ENCODE data around the gene PSMD1.
A peak's percentile ranks its signal among the peaks of the same experiment; 100 is the strongest.

PSMD1 gene

DNA sequence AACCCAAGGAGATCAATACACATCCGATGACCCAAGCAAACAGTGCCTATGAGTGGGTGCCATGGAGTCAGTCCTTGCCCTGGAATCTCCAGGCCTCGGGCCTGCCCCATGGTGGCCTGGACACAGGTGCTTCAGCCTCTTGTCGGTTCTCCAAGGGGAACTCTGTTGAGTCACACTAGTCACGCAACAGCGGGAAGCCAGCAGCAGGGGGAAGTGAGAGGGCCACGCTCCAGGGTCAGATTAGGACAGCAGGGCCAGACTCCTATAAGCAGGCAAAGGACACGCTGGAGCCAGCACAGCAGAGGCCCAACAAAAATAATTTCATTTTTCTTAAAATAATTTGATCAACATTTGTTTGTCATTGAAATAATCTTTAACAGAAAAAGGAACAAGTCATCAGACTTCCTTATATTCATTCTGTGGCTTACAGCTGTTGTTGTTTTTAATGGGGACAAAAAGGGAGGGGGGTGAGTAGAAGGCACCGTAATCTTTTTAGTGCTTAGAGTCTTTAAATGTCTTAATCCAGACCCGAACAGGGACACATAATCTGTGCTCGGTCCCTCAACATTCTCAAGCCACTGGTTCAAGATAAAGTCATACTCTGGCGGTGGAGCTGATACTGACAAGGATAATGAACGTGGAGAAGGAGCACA lies 125.3 kb downstream of the PSMD1 start:
- peak overlapping the region; percentile 69 to 76 for H3K27ac ChIP-seq
- no peak overlapping the region for H3K4me3 ChIP-seq
- H3K9me3 ChIP-seq, result no peaks in the 10 kb centered on the region
- H3K27me3 ChIP-seq, result no peaks in the 10 kb centered on the region
- peaks cover 0 to 64% (median 31%) of the 10 kb centered on the region in 4 donors for H3K4me1 ChIP-seq
- TF ChIP-seq, protein P1, sequence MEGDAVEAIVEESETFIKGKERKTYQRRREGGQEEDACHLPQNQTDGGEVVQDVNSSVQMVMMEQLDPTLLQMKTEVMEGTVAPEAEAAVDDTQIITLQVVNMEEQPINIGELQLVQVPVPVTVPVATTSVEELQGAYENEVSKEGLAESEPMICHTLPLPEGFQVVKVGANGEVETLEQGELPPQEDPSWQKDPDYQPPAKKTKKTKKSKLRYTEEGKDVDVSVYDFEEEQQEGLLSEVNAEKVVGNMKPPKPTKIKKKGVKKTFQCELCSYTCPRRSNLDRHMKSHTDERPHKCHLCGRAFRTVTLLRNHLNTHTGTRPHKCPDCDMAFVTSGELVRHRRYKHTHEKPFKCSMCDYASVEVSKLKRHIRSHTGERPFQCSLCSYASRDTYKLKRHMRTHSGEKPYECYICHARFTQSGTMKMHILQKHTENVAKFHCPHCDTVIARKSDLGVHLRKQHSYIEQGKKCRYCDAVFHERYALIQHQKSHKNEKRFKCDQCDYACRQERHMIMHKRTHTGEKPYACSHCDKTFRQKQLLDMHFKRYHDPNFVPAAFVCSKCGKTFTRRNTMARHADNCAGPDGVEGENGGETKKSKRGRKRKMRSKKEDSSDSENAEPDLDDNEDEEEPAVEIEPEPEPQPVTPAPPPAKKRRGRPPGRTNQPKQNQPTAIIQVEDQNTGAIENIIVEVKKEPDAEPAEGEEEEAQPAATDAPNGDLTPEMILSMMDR (IDR thresholded peaks at IDR 0.05), result peak in 1 of 2 experiments; percentile 22
- DNase-seq, result peak; percentile 88 to 92
- intact Hi-C loops (cut with DNase I; ENCODE audit: low total_unique reads), result no loop called here
- H3K36me3 ChIP-seq, result no peaks in the 10 kb centered on the region

DNA sequence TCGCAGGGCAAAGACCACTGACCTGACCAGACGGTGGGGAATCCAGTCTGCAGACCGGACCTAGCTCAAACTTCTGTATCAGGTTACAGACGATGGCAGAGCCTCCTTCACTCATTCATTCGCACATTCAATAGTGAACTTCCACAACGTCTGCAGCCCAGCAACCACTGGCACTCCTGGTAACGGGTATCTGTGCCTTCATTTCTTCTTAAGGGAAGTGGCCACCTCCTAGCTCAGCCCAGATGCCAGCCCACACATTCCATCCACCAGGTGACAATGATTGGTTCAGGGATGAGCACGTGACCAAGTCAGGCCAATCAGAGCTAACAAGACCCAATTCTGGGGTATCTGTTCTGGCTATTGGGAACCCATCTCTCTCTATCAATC lies 125.8 kb downstream of the PSMD1 start:
- peaks cover 0 to 69% (median 34%) of the 10 kb centered on the region in 4 donors for H3K4me1 ChIP-seq
- H3K4me3 ChIP-seq, result no peak overlapping the region
- intact Hi-C loops (cut with DNase I; ENCODE audit: low total_unique reads), result no loop called here
- no peaks in the 10 kb centered on the region for H3K27me3 ChIP-seq
- H3K9me3 ChIP-seq, result no peaks in the 10 kb centered on the region
- TF ChIP-seq, protein P1 (IDR thresholded peaks at IDR 0.05), result no peak
- peak overlapping the region; percentile 69 to 76 for H3K27ac ChIP-seq
- no peak for DNase-seq
- no peaks in the 10 kb centered on the region for H3K36me3 ChIP-seq

DNA sequence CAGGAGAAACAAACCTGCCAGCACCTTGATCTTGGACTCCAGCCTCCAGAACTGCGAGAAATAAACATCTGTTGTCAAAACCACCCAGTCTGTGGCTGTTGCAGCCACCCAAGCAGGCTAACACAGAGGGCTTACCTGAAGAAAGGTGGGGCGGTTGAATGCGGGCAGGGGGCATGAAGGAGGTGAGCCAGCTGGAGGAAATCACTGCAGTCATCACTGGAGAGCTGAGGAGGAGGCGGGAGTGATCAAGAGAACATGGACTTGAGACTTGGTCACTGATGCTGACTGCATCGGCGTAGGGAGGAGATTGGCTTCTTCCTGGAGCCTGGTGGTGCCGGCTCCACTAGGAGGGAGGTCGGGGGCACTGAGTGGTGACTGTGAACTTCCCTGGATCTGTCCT lies 127.2 kb downstream of the PSMD1 start:
- intact Hi-C loops (cut with DNase I; ENCODE audit: low total_unique reads), result no loop called here
- peak overlapping the region; percentile 26 to 98 for H3K27ac ChIP-seq

DNA sequence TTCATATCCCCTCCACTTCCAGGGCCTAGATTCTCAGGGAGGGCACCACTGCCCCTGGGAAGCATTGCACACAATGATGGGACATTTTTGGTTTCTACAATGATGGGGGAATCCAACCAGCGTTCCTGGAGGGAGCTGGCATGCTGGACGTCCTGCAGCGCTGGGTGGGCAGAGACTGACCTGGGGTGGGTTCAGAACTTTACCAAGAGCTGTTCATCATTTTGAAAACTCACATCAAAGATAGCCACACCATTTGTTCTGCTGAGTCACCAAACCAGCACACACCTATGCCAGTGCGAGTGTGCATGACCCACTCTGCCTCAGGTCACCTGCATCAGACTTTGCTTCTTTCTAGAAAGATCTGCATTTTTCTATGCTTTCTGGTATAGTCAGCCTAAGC lies 127.7 kb downstream of the PSMD1 start:
- Histone ChIP-seq H3K4me3 (no peak overlapping the region), H3K27ac (peak overlapping the region; percentile 26 to 98), H3K9me3 (no peaks in the 10 kb centered on the region), H3K27me3 (no peaks in the 10 kb centered on the region), H3K36me3 (no peaks in the 10 kb centered on the region), H3K4me1 (peaks cover 0 to 87% (median 50%) of the 10 kb centered on the region in 4 donors)
- intact Hi-C loops (cut with DNase I; ENCODE audit: low total_unique reads), result no loop called here
- no peak for DNase-seq
- TF ChIP-seq, protein P1 (IDR thresholded peaks at IDR 0.05), result no peak

More for the DNA sequence above, 127.2 kb downstream of the PSMD1 start:
- no peaks in the 10 kb centered on the region for H3K9me3 ChIP-seq
- no peak overlapping the region for H3K4me3 ChIP-seq
- H3K27me3 ChIP-seq, result no peaks in the 10 kb centered on the region
- no peaks in the 10 kb centered on the region for H3K36me3 ChIP-seq
- H3K4me1 ChIP-seq, result peaks cover 0 to 82% (median 46%) of the 10 kb centered on the region in 4 donors
- TF ChIP-seq, protein P1 (IDR thresholded peaks at IDR 0.05), result no peak
- no peak for DNase-seq

DNA sequence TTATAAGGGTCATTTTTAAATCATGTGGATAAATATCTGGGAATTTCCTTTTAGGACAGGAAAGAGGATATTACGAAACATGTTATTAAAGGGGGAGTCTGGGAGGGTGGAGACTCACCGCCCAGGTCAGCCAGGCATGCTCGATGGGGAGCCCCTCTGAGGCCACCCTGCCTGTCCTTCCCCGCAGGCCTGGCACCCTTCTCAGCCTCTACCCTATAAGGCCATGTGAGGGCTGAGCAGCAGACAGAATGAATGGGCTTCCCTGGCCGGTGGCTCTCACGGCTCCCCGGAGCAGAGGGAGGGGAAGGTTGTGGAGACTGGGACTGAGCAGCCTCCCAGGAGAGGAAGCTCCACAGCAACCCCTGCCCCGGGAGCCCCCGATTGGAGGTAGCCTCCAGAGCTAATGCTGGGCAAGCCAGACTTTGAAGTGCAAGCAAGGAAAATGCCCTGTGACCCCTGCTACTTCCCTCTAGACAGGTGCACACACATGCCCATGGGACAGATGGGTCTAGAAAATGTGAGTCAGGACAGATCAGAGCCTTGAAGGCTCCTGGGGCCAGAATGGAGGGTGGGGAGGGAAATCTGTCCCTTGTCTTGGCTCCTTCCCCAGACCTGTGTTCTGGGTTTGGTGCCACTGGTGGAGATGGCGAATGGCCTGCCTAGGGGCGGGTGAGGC lies 128.5 kb downstream of the PSMD1 start:
- intact Hi-C loops (cut with DNase I; ENCODE audit: low total_unique reads), result no loop called here
- peaks cover 0 to 94% (median 56%) of the 10 kb centered on the region in 4 donors for H3K4me1 ChIP-seq

More for the DNA sequence above, 128.5 kb downstream of the PSMD1 start:
- no peaks in the 10 kb centered on the region for H3K27me3 ChIP-seq
- H3K27ac ChIP-seq, result peak overlapping the region; percentile 98 to 99
- H3K4me3 ChIP-seq, result no peak overlapping the region
- peak; percentile 43 to 78 for DNase-seq
- TF ChIP-seq, protein P1 (IDR thresholded peaks at IDR 0.05), result no peak
- no peaks in the 10 kb centered on the region for H3K36me3 ChIP-seq
- no peaks in the 10 kb centered on the region for H3K9me3 ChIP-seq
